OCI-LY3 (cell line): ENCODE results near the gene PKD1.
"Not testable (repeated sequence)": the region's sequence is repeated elsewhere in the genome, so short reads cannot be mapped to it uniquely, and the experiment has no call there.

ENCODE experiments used
- H2AFZ ChIP-seq: fragments of 200-600, 300-600 bp; shearing (Covaris generic); 2 replicates; pipeline ENCODE4 v1.6.0; 2014; ENCODE audit warnings: antibody characterized with exemption, low read depth, low read length
- H3K27ac ChIP-seq: fragments of 200-600, 300-600 bp; sonication (generic); 2 replicates; pipeline ENCODE4 v1.5.1; 2014; ENCODE audit warnings: mild to moderate bottlenecking, low read length, moderate library complexity, mixed read lengths
- H3K27me3 ChIP-seq: fragments of 200-600, 300-600 bp; sonication (generic); 2 replicates; pipeline ENCODE4 v1.6.1; 2014; ENCODE audit warnings: low read depth, low read length, mixed read lengths
- H3K36me3 ChIP-seq: fragments of 200-600, 300-600 bp; sonication (generic); replicated peaks from 2 replicates; pipeline ENCODE3; 2014; ENCODE audit warnings: low read depth, low read length, mixed read lengths
- H3K4me1 ChIP-seq: fragments of 300-600, 200-600 bp; sonication (generic); 2 replicates; pipeline ENCODE4 v1.6.1; 2014; ENCODE audit warnings: low read length, mixed read lengths
- H3K4me2 ChIP-seq: fragments of 200-600, 300-600 bp; sonication (generic); 2 replicates; pipeline ENCODE4 v1.6.1; 2014; ENCODE audit warnings: low read length, mixed read lengths
- H3K4me3 ChIP-seq: fragments of 300-600, 200-600 bp; sonication (generic); 2 replicates; pipeline ENCODE4 v1.5.1; 2014; ENCODE audit warnings: antibody characterized with exemption, mild to moderate bottlenecking, low read length, moderate library complexity
- H3K79me2 ChIP-seq: fragments of 300-600, 200-600 bp; shearing (Covaris generic); 2 replicates; pipeline ENCODE4 v1.6.1; 2014; ENCODE audit warnings: mild to moderate bottlenecking, low read length, mixed read lengths
- H3K9ac ChIP-seq: fragments of 300-600, 200-600 bp; shearing (Covaris generic); 2 replicates; pipeline ENCODE4 v1.6.0; 2014; ENCODE audit warnings: mild to moderate bottlenecking, low read length, moderate library complexity
- H3K9me3 ChIP-seq: fragments of 200-600, 300-600 bp; shearing (Covaris generic); 2 replicates; pipeline ENCODE4 v1.6.1; 2014; ENCODE audit warnings: low read length, mixed read lengths; ENCODE audit not compliant: insufficient read depth
- H4K20me1 ChIP-seq: fragments of 200-600, 300-600 bp; sonication (generic); 2 replicates; pipeline ENCODE4 v1.6.1; 2016; ENCODE audit warnings: low read length, mixed read lengths; ENCODE audit not compliant: insufficient read depth

The PKD1 gene

DNA sequence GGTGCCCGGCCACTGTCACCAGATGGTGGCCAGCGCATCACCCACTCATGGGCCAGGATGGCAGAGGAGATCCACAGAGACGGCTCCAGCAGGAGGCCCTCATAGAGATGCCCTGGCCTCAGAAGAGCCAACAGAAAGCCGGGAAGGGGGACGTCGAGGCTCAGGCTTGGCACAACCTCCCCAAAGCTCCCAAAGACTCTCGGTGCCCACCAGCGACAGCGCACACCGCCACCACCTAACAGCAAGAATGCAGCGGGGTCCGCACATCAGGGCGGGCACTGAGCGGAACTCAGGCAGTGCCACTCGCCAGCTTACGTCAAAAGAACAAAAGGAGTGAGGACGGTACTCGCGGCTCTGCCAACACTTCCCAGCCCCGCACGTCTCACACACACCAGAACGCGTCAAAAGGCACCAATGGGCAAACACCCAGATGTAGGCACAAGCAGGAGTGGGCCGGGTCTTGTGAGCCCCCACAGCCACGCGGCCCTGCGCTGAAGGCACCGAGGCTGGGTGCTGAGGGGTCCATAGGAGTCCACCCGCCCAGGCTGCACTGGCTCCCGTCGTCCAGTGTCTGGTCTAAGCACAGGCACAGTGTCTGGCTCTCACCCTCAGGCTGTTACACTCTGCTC, 8.7 kb downstream of the PKD1 start:
- H3K4me1 ChIP-seq, H3K27ac ChIP-seq, H2AFZ ChIP-seq: not testable (repeated sequence)

GRCh38 chr16:2126161-2126743, 9.4 kb downstream of the PKD1 start:
- not testable (repeated sequence) for H3K27ac ChIP-seq, H4K20me1 ChIP-seq, H3K27me3 ChIP-seq, H3K36me3 ChIP-seq, H3K79me2 ChIP-seq, H3K9ac ChIP-seq, H3K4me1 ChIP-seq, H3K4me3 ChIP-seq, H3K4me2 ChIP-seq, H3K9me3 ChIP-seq, H2AFZ ChIP-seq

More for the DNA sequence above, 8.7 kb downstream of the PKD1 start:
- not testable (repeated sequence) for H3K27me3 ChIP-seq, H3K79me2 ChIP-seq, H3K9me3 ChIP-seq, H4K20me1 ChIP-seq, H3K9ac ChIP-seq, H3K4me3 ChIP-seq, H3K36me3 ChIP-seq, H3K4me2 ChIP-seq

DNA sequence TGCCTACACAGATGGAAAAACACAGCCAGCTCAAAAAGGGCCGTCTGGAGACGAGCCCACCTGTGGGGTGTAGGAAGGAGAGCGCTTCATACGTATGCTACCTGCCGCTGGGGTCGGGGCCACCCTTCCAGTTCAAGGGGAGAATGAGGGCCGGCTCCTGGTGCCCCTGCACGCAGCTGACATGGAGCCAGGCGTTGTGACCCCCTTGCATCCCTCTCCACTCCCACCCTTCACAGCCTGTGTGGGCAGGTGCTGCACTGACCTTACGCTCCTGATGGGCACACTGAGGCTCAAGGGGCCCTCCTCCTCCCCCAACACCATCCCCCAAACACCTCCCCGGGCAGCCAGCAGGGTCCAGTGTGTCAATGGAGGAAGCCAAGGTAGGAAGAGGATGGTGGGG, 10.1 kb downstream of the PKD1 start:
- not testable (repeated sequence) for H3K4me3 ChIP-seq, H2AFZ ChIP-seq, H3K9ac ChIP-seq, H3K36me3 ChIP-seq, H3K27ac ChIP-seq, H4K20me1 ChIP-seq, H3K4me2 ChIP-seq, H3K9me3 ChIP-seq, H3K79me2 ChIP-seq, H3K27me3 ChIP-seq, H3K4me1 ChIP-seq

DNA sequence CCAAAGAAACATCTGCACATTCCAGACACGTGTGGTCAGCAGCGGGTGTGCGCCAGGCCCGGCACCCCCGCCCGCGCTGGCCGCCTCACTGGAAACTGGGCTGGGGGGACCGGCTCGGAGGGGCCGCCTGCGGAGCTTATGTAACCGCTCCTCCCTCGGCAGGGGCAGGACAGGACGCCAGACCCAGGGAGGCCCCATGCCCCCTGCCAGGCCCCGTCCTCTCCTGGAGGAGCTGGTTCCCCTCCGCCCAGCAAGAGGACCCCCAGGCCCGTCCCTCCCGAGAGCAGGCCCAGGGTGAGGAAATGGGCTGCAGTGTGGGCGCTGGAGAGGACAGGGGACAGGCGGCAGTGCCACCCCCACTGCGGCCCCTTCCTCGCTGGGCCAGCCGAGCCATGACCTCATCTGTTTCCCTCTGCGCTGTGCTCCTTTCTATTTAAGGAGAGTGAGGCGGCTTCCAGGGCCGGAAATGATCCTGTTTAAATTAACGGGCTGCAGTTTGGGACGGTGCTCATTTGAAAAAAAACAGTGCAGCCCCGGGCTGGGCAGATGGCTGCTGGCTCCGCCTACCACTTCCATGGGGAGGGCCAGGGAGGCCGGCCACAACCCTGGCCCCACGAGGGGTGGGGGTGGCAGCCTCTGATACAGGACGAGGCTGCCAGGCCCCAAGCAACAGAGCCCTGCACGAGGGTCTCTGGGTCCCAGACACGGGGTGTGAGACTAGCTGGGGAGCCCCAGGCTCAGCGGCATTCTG, 10.8 kb downstream of the PKD1 start:
- not testable (repeated sequence) for H3K4me1 ChIP-seq, H3K9ac ChIP-seq

DNA sequence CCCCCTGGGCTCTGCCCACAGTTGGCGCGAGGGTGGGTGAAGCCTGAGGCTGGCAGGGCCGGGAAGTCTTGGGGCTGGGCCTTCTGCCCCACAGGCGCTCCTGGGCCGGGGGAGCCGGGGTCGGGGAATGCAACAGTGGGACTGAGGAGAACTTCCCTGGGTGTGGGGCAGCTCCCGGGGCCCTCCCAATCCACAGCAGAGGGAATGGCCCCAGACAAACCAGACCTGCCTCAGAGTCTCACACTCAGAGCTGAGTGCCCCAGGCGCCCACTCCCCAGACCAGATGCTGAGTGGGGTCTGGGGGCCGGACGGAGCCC, 11.4 kb downstream of the PKD1 start:
- not testable (repeated sequence) for H3K27ac ChIP-seq, H3K4me1 ChIP-seq, H3K27me3 ChIP-seq, H3K9me3 ChIP-seq, H3K4me3 ChIP-seq, H4K20me1 ChIP-seq, H3K36me3 ChIP-seq, H2AFZ ChIP-seq, H3K4me2 ChIP-seq, H3K9ac ChIP-seq, H3K79me2 ChIP-seq

More for the DNA sequence above, 10.8 kb downstream of the PKD1 start:
- not testable (repeated sequence) for H3K27me3 ChIP-seq, H3K9me3 ChIP-seq, H4K20me1 ChIP-seq, H3K4me3 ChIP-seq, H3K4me2 ChIP-seq, H3K36me3 ChIP-seq, H2AFZ ChIP-seq, H3K27ac ChIP-seq, H3K79me2 ChIP-seq

GRCh38 chr16:2123706-2124376, 11.9 kb downstream of the PKD1 start:
- not testable (repeated sequence) for H3K4me1 ChIP-seq

GRCh38 chr16:2122934-2123683, 12.6 kb downstream of the PKD1 start:
- not testable (repeated sequence) for H3K4me3 ChIP-seq, H3K36me3 ChIP-seq, H3K9ac ChIP-seq, H3K4me2 ChIP-seq, H3K79me2 ChIP-seq, H3K9me3 ChIP-seq, H4K20me1 ChIP-seq, H3K4me1 ChIP-seq, H2AFZ ChIP-seq, H3K27ac ChIP-seq, H3K27me3 ChIP-seq

More at GRCh38 chr16:2123706-2124376, 11.9 kb downstream of the PKD1 start:
- not testable (repeated sequence) for H3K27ac ChIP-seq, H3K27me3 ChIP-seq, H3K9ac ChIP-seq, H4K20me1 ChIP-seq, H3K4me3 ChIP-seq, H3K79me2 ChIP-seq, H2AFZ ChIP-seq, H3K4me2 ChIP-seq, H3K9me3 ChIP-seq, H3K36me3 ChIP-seq
